H1 (cell line): Measurements from ENCODE around the gene KIF26B. TPM values are rescaled to one million over a fixed set of nuclear protein-coding genes. Genes with fewer than 3 reads are reported as not detected.

Experiments
- CTCF ChIA-PET: fragments of 300-600 bp; sonication (Branson Sonifier 250); formaldehyde crosslinking; loops from one replicate; lab custom pipeline; 2021; ENCODE audit not compliant: partially characterized antibody; lab: Charles Lee
- POLR2A ChIA-PET: fragments of 300-600 bp; sonication (Branson Sonifier 250); formaldehyde crosslinking; loops from one replicate; lab custom pipeline; 2021; ENCODE audit warnings: inconsistent platforms; ENCODE audit not compliant: partially characterized antibody; lab: Charles Lee
- DNase-seq, 2 experiments: peaks; one replicate each; pipeline versions ENCODE4 v3.0.0 to v3.0.0-alpha.2; 2010 to 2022; ENCODE audit warnings: low spot score in 2 of 2, low read depth in 1 of 2, mixed read lengths in 1 of 2
- FAIRE-seq: peaks from 2 replicates; lab custom pipeline; 2011; peaks lifted over from hg19 to GRCh38; lab: Jason Lieb, UNC
- H2AFZ ChIP-seq: 2 replicates; pipeline ENCODE4 v1.8.1; 2012; ENCODE audit warnings: low read length, inconsistent platforms
- H2AK5ac ChIP-seq: 2 replicates; pipeline ENCODE4 v1.6.1; 2013; ENCODE audit warnings: low read depth, low read length
- H2BK120ac ChIP-seq: replicated peaks from 2 replicates; pipeline ENCODE3; 2013; ENCODE audit warnings: low read depth, low read length, inconsistent platforms
- H2BK12ac ChIP-seq: 2 replicates; pipeline ENCODE4 v1.6.1; 2013; ENCODE audit warnings: low read depth, low read length
- H2BK15ac ChIP-seq: 2 replicates; pipeline ENCODE4 v1.6.1; 2013; ENCODE audit warnings: low read length
- H2BK20ac ChIP-seq: 2 replicates; pipeline ENCODE4 v1.6.1; 2013; ENCODE audit warnings: low read length
- H2BK5ac ChIP-seq: 2 replicates; pipeline ENCODE4 v1.6.1; 2013; ENCODE audit warnings: low read depth, low read length
- H3K14ac ChIP-seq: 2 replicates; pipeline ENCODE4 v1.6.1; 2013; ENCODE audit warnings: inconsistent platforms; ENCODE audit not compliant: insufficient read length
- H3K18ac ChIP-seq: 2 replicates; pipeline ENCODE4 v1.6.1; 2013; ENCODE audit warnings: low read length; ENCODE audit errors: extremely low read depth
- H3K23ac ChIP-seq: 2 replicates; pipeline ENCODE4 v1.6.1; 2013; ENCODE audit warnings: inconsistent platforms; ENCODE audit not compliant: insufficient read length
- H3K23me2 ChIP-seq: 2 replicates; pipeline ENCODE4 v1.6.1; 2013; ENCODE audit warnings: low read depth, low read length
- H3K27ac ChIP-seq: 2 replicates; pipeline ENCODE4 v1.6.1; 2011; ENCODE audit warnings: low read depth, low read length, inconsistent platforms
- H3K27me3 ChIP-seq, 4 experiments: replicated peaks in 1 of 4; 1 replicate in 1 of 4; 2 replicates in 3 of 4; pipeline versions ENCODE4 v1.6.1 to v1.8.1; 2011 to 2013; ENCODE audit warnings: low read length in 3 of 4, mild to moderate bottlenecking in 3 of 4, inconsistent platforms in 2 of 4, mixed read lengths in 2 of 4, moderate library complexity in 1 of 4; ENCODE audit not compliant: control insufficient read depth in 3 of 4, insufficient read depth in 3 of 4; ENCODE audit errors: extremely low read depth in 1 of 4
- H3K36me3 ChIP-seq, 4 experiments: 2 replicates each; pipeline versions ENCODE4 v1.6.1 to v1.8.1; 2011 to 2013; ENCODE audit warnings: mild to moderate bottlenecking in 4 of 4, low read length in 3 of 4, moderate library complexity in 2 of 4, control low read depth in 1 of 4, inconsistent platforms in 1 of 4; ENCODE audit not compliant: insufficient read depth in 4 of 4, control insufficient read depth in 2 of 4
- H3K4ac ChIP-seq: replicated peaks from 2 replicates; pipeline ENCODE3; 2013; ENCODE audit warnings: low read length, low read depth, mixed read lengths, inconsistent platforms; ENCODE audit not compliant: insufficient read length
- H3K4me1 ChIP-seq, 4 experiments: replicated peaks in 1 of 4; 1 replicate in 1 of 4; 2 replicates in 3 of 4; pipeline versions ENCODE4 v1.6.1 to v1.8.1; 2011 to 2013; ENCODE audit warnings: low read length in 3 of 4, inconsistent platforms in 2 of 4, mixed read lengths in 1 of 4; ENCODE audit not compliant: insufficient read depth in 4 of 4, control insufficient read depth in 3 of 4
- H3K4me2 ChIP-seq, 2 experiments: 2 replicates each; pipeline versions ENCODE4 v1.6.1 to v1.8.1; 2011 to 2013; ENCODE audit warnings: low read depth in 2 of 2, low read length in 2 of 2, control low read depth in 1 of 2, inconsistent platforms in 1 of 2, mild to moderate bottlenecking in 1 of 2; ENCODE audit not compliant: insufficient read depth in 1 of 2
- H3K4me3 ChIP-seq, 4 experiments: fragments of 200-600, 300-600 bp in 1 of 4; sonication (generic), shearing (Covaris generic), sonication (Bioruptor Twin) in 1 of 4; 2 replicates each; pipeline versions ENCODE4 v1.5.1 to v1.8.1; 2011 to 2016; ENCODE audit warnings: low read length in 4 of 4, low read depth in 3 of 4, control low read depth in 2 of 4, inconsistent platforms in 2 of 4, mild to moderate bottlenecking in 2 of 4, mixed read lengths in 1 of 4, moderate library complexity in 1 of 4; ENCODE audit not compliant: insufficient read depth in 2 of 4; ENCODE audit errors: extremely low read depth in 1 of 4
- H3K56ac ChIP-seq: replicated peaks from 2 replicates; pipeline ENCODE3; 2013; ENCODE audit warnings: low read depth, mild to moderate bottlenecking, mixed read lengths, low read length, inconsistent platforms; ENCODE audit not compliant: insufficient read length
- H3K79me1 ChIP-seq: 2 replicates; pipeline ENCODE4 v1.6.1; 2013; ENCODE audit warnings: low read depth, low read length, control low read depth
- H3K79me2 ChIP-seq, 2 experiments: 2 replicates each; pipeline versions ENCODE4 v1.6.1 to v1.8.1; 2012 to 2013; ENCODE audit warnings: low read length in 2 of 2, mild to moderate bottlenecking in 2 of 2, inconsistent platforms in 1 of 2; ENCODE audit not compliant: insufficient read depth in 2 of 2, control insufficient read depth in 1 of 2
- H3K9ac ChIP-seq, 4 experiments: replicated peaks in 1 of 4; 1 replicate in 1 of 4; 2 replicates in 3 of 4; pipeline versions ENCODE4 v1.6.1 to v1.8.1; 2011 to 2013; ENCODE audit warnings: low read depth in 3 of 4, low read length in 3 of 4, control low read depth in 2 of 4, mild to moderate bottlenecking in 2 of 4, moderate library complexity in 2 of 4, inconsistent platforms in 1 of 4; ENCODE audit errors: extremely low read depth in 1 of 4
- H3K9me3 ChIP-seq, 2 experiments: 2 replicates each; pipeline versions ENCODE4 v1.6.1 to v1.8.1; 2012 to 2013; ENCODE audit warnings: mild to moderate bottlenecking in 2 of 2, moderate library complexity in 2 of 2, control low read depth in 1 of 2, inconsistent platforms in 1 of 2, low read depth in 1 of 2, low read length in 1 of 2, mixed read lengths in 1 of 2; ENCODE audit not compliant: insufficient read depth in 2 of 2
- H4K20me1 ChIP-seq, 2 experiments: replicated peaks in 1 of 2; 2 replicates each; pipeline versions ENCODE3 to v1.8.1; 2011 to 2013; ENCODE audit warnings: inconsistent platforms in 2 of 2, low read length in 2 of 2, mild to moderate bottlenecking in 1 of 2; ENCODE audit not compliant: insufficient read depth in 2 of 2, control insufficient read depth in 1 of 2
- H4K5ac ChIP-seq: 2 replicates; pipeline ENCODE4 v1.6.1; 2013; ENCODE audit warnings: low read length, low read depth, mixed read lengths, inconsistent platforms; ENCODE audit not compliant: insufficient read length
- H4K8ac ChIP-seq: 2 replicates; pipeline ENCODE4 v1.8.0; 2013; ENCODE audit warnings: mild to moderate bottlenecking, moderate library complexity, low read length, inconsistent platforms; ENCODE audit not compliant: insufficient read depth; ENCODE audit errors: extremely low read depth
- H4K91ac ChIP-seq: replicated peaks from 2 replicates; pipeline ENCODE3; 2013; ENCODE audit warnings: low read length, mixed read lengths, inconsistent platforms; ENCODE audit not compliant: insufficient read length
- NANOG ChIP-seq: IDR thresholded peaks from 2 replicates; pipeline ENCODE4 v1.6.1; 2011; ENCODE audit warnings: low read length, low read depth, mild to moderate bottlenecking, inconsistent platforms; ENCODE audit not compliant: insufficient read depth, poor library complexity, severe bottlenecking
- RFX5 ChIP-seq: IDR thresholded peaks from 2 replicates; pipeline ENCODE4 v1.6.1; 2011; ENCODE audit warnings: low read depth, low read length, improper control_type of control experiment, borderline replicate concordance
- RNF2 ChIP-seq: fragments of 200-900, 300-1000 bp; sonication (generic); IDR thresholded peaks from 2 replicates; pipeline ENCODE4 v1.7.1; 2016; ENCODE audit warnings: borderline replicate concordance, low read depth, mild to moderate bottlenecking, antibody characterized with exemption, low read length; ENCODE audit not compliant: poor library complexity, severe bottlenecking; ENCODE audit errors: missing control alignments
- SP2 ChIP-seq: IDR thresholded peaks from 2 replicates; pipeline ENCODE4 v1.6.1; 2012; ENCODE audit warnings: mild to moderate bottlenecking, low read length, inconsistent platforms
- TEAD4 ChIP-seq: IDR thresholded peaks from 2 replicates; pipeline ENCODE4 v1.6.1; 2012; ENCODE audit warnings: low read depth, low read length, inconsistent platforms, mixed read lengths
- WGBS, 2 experiments: shearing (Covaris generic) in 1 of 2; methylation state at CpG; one replicate each; pipeline versions ENCODE4 v1.1.6 to v1.1.7; 2013 to 2015; ENCODE audit warnings: low lambda C conversion rate in 2 of 2, mixed read lengths in 2 of 2, inconsistent platforms in 1 of 2, low coverage in 1 of 2, missing lambda C conversion rate in 1 of 2; ENCODE audit not compliant: insufficient replicate concordance in 2 of 2, insufficient coverage in 1 of 2, insufficient read length in 1 of 2; ENCODE audit errors: extremely low coverage in 1 of 2, missing lambda C conversion rate in 1 of 2; 5-methylcytosine and 5-hydroxymethylcytosine counted together
- polyA plus RNA-seq, 7 experiments: library from polyadenylated mRNA; depleted of rRNA in 3 of 7; stranded (reverse) in 5 of 7; unstranded in 2 of 7; fragments of >200 nt in 5 of 7; fragments of 200-250 nt in 2 of 7; gene quantifications; 1 replicate in 5 of 7; 2 replicates in 1 of 7; 4 replicates in 1 of 7; pipeline versions ENCODE4 v1.2.1 to v1.2.3, GENCODE V29; 2011 to 2013; ENCODE audit warnings: missing spikeins in 2 of 7, mixed read lengths in 2 of 7
- total RNA-seq: library from RNA; stranded (reverse); fragmentation: NEBNext Ultra II Directional; extraction: Animal tissue kit (Norgen Biotek cat#: 25700); gene quantifications from 2 replicates; pipeline ENCODE4 v1.2.1, GENCODE V29; 2021

Gene KIF26B
- total and polyA plus RNA-seq, 2 of the 8 experiments (the other 6 are each of a cell fraction or from before 2014, with no cell fraction given): 0.06 to 0.28 TPM

DNA sequence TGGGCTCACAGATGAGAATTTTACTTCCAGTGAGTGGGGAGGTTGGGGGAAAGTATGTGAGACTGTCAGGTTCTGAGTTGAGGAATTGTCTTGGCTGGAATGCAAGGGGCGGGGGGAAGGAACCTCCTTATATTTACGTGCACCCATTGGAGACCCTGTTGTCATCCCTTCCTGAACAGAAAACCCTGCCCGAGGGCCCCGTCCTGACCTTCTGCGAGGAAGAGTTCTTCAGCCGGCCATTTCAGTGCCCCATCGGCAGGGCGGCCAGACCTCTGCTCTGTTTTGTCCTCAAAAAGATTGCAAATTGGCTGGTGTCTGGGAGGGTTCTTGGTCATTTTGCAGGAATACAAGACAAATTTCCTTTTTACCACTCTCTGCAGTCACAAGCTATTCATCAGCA, 7.1 kb downstream of the KIF26B start:
- Histone ChIP-seq H3K36me3 (no peaks in the 10 kb centered on the region), H2BK20ac (no peak overlapping the region), H3K56ac (no peak overlapping the region), H3K4me3 (no peak overlapping the region), H3K4me1 (peaks cover 0 to 5% (median 3%) of the 10 kb centered on the region in 4 experiments; a peak in 5 of 7 replicates), H3K23ac (no peak overlapping the region), H3K9ac (no peak overlapping the region), H2BK120ac (no peak overlapping the region), H2AFZ (no peak overlapping the region), H4K8ac (no peak overlapping the region), H4K91ac (no peak overlapping the region), H3K79me1 (no peaks in the 10 kb centered on the region), H3K27ac (no peak overlapping the region), H2AK5ac (no peak overlapping the region), H3K27me3 (peaks cover 0 to 18% (median 11%) of the 10 kb centered on the region in 4 experiments; a peak in 5 of 7 replicates), H2BK5ac (no peak overlapping the region), H3K4ac (no peak overlapping the region), H3K18ac (no peak overlapping the region), H3K4me2 (no peak overlapping the region), H4K5ac (no peak overlapping the region), H3K9me3 (no peaks in the 10 kb centered on the region), H3K23me2 (no peaks in the 10 kb centered on the region; the same call in 1 of the 2 replicates), H2BK15ac (no peak overlapping the region), H2BK12ac (no peak overlapping the region), H3K79me2 (no peaks in the 10 kb centered on the region), H3K14ac (no peak overlapping the region), H4K20me1 (no peaks in the 10 kb centered on the region)
- 83% methylated on average over 8 of the region's 8 CpGs; no CpG with 5 or more reads in 1 of the 2 experiments for WGBS, 2 experiments
- DNase-seq (no peak), FAIRE-seq (no peak)
- CTCF ChIA-PET: interaction anchor here (0.6 kb wide), 1 partner anchor 9 kb away, joined by 3 read pairs; no protein-coding TSS in a partner anchor
- TF ChIP-seq NANOG (no peak), RFX5 (no peak), TEAD4 (0 out of 2 replicates have a peak, but pooled peaks have one; percentile 45), RNF2 (no peak), SP2 (no peak)
- POLR2A ChIA-PET: no interaction called here
